HFF-Myc (cell line): ENCODE measurements around the gene PDHX.

Experiments used
- DNase-seq: peaks from one replicate; pipeline ENCODE4 v3.0.0-alpha.2; 2011; ENCODE audit warnings: low read depth; ENCODE audit errors: extremely low read depth
- H3K4me3 ChIP-seq: replicated peaks from 2 replicates; pipeline ENCODE4 v1.5.1; 2011; ENCODE audit warnings: low read depth, mild to moderate bottlenecking, control low read depth, low read length
- TF ChIP-seq, protein P1 (sequence below): IDR thresholded peaks from 2 replicates; pipeline ENCODE4 v1.5.1; 2012; ENCODE audit warnings: mild to moderate bottlenecking, low read depth, low read length, control low read depth; ENCODE audit errors: missing control alignments

Gene PDHX

DNA sequence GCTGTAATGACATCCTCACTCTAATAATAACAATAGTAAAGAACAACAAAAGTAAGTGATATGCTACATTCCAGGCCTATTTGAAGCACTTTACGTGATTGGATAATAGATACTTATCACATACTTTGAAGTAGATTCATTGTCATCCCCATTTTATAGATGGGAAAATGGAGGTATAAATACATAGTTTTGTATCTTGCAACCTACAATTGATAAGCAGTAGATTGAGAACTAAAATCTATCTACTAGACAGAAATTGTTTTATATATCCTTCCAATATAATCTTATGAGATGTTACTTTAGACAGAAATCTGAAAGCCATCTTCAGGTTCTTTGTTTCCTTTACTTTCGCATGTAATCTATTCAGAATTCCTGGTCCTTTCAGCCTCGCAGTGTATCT lies 118.0 kb downstream of the PDHX start:
- no peak overlapping the region for H3K4me3 ChIP-seq
- DNase-seq, result no peak
- TF ChIP-seq, protein P1, sequence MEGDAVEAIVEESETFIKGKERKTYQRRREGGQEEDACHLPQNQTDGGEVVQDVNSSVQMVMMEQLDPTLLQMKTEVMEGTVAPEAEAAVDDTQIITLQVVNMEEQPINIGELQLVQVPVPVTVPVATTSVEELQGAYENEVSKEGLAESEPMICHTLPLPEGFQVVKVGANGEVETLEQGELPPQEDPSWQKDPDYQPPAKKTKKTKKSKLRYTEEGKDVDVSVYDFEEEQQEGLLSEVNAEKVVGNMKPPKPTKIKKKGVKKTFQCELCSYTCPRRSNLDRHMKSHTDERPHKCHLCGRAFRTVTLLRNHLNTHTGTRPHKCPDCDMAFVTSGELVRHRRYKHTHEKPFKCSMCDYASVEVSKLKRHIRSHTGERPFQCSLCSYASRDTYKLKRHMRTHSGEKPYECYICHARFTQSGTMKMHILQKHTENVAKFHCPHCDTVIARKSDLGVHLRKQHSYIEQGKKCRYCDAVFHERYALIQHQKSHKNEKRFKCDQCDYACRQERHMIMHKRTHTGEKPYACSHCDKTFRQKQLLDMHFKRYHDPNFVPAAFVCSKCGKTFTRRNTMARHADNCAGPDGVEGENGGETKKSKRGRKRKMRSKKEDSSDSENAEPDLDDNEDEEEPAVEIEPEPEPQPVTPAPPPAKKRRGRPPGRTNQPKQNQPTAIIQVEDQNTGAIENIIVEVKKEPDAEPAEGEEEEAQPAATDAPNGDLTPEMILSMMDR, result no peak

DNA sequence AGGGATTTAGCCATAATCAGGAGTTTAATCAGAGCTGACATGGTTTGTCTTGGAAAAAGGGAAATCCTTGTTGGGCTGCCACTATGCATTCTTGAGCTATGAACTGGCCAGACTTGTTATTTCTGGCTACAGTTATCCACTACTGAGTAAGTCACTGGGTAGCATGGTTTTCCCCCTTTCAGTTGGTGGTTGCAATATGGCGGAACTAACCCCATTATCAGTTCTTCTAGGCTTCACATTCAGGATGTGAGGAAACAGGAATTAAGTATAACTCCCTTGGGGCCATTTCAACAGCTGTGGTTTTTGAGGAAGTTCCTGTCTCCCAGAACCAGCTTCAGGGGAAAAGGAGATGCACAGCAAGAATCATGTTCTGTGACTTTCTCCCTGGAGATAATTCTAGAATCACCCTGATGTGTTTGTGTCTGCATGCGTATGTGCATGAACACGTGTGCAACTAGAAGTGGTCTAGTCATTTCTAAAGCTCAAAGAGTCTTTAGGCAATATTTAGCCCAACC lies 119.5 kb downstream of the PDHX start:
- peak; percentile 63 for DNase-seq
- TF ChIP-seq, protein P1, result no peak
- H3K4me3 ChIP-seq, result no peak overlapping the region

DNA sequence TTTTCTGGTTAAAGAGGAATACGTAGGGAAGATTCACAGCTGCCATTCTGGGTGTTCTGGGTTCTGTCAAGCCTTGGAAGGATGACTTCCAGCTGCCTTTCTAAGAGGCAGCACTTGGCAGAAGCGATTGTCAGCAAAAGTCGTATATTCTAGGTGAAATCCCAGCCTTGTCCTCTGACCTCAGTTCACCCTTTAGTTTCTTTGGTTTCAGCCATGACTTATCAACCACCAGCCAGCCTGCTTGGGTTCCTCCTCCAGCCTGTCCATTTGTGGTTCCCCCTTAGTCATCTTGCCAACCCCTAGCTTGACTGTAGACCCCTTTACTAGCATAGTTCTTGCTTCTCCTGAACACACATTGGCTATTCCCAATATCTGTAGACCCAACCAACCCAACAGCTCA lies 120.2 kb downstream of the PDHX start:
- DNase-seq, result no peak
- no peak overlapping the region for H3K4me3 ChIP-seq
- TF ChIP-seq, protein P1, result no peak

DNA sequence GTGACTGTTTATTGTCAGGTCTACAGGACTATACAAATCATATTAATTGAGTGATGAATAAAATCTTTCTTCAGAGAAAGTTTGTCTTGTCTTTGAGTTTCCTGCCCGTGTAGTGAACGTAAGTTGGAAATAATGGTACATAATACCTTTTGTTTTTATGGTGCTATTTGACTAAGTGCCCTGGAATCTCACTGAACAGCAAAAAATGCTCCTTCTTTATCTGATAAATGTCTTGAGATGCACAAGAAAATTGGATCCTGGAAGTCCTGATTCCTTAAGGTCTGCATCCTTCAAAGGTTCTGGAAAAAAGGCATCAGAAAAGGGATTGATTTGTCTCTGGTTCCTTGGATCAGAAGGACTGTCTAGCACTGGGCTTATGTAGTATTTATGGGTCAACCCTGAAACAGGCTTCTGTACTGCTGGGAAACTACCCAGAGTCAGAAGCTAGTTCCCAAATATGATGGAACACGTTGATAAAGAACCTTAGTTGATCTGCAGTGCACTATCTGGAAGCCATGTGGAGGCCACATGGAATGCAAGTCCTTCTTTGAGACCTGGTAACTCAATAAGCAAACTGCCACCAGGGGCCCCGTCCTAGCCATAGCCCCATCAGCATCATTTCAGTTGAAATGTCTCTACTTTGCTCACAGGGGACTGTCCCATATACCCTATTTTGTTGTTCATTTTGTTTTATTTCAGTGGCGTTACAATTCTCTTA lies 122.0 kb downstream of the PDHX start:
- TF ChIP-seq, protein P1, result no peak
- H3K4me3 ChIP-seq, result no peak overlapping the region
- DNase-seq, result no peak

DNA sequence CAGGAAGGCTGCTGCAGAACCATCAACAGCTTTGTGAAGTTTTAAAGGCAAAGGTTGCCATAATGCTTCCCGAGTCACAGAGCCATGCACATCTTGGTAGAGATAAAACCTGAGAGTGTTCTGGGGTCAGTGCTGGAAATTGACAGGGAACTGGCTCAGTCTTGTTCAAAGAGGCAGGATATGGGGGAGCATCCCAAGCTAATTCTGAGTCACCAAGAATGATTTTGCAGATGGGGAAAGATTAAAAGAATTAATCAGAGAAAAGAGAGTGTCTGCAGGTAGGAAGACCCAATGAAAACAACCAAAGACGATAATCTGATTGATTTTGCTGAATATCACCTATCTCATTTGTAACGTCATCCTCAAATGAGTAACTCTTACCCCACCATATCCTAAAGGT lies 122.7 kb downstream of the PDHX start:
- TF ChIP-seq, protein P1, result no peak
- no peak for DNase-seq
- no peak overlapping the region for H3K4me3 ChIP-seq

DNA sequence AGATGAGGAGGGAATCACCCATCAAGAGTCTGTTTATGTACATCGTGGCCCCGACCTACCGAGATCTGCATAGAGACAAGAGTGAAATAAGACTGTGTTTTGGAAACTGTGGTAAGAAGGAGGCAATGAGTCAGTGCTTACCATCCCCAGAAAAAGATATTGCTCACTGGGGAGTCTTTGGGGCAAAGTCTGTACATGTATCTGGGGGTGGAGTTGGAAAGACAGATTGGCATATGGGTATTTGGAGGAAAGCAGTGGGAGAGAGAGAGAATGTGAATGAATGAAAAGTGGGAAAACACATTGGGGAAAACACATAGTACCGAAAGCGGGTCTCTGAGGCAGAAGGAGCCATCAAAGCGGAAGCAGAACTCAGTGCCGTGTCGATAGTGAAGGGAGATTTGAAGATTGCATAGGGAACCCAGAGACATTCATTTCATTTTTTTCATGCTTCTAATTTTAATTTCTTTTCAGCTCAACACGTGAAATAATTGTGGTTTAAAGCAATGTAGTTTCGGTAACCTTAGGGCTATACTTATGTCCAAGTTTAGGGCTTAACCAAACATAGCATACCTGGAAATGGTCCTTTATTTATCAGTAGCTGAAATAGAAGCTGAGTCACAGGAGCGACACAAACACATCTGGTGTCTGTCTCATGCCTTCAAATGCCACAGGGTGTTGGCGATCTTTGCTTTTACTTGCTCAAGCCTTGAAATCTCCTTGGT lies 124.0 kb downstream of the PDHX start:
- TF ChIP-seq, protein P1, result no peak
- DNase-seq, result no peak
- no peak overlapping the region for H3K4me3 ChIP-seq
